ENCODE results near the gene ANO1. TPM values are rescaled to one million over a fixed set of nuclear protein-coding genes. Genes with fewer than 3 reads are reported as not detected.

The ANO1 gene
- total RNA-seq, 1 experiment from 2014 or later = 184 TPM

DNA sequence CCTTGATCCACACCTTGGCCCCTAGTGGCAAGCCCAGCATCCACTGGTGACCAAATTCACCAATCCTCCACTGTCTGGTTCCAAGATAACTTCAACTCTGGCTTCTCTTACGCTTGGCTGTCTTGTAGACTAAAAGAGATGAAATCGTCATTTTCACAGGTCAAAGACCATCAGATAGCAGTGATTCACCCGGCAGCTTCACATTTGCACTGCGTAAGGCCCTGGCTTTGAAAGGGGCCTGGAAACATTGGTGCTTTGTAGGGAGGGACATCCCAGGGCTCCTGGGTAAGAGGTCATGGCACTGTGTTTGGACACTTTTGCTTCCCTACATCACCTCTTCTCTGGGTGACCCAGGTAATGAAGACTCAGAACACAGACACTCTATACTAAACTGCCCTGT, 94.9 kb downstream of the ANO1 start:
- Histone ChIP-seq H3K9me3 (ENCODE audit: low read length) (no peaks in the 10 kb centered on the region), H3K4me2 (ENCODE audit: low read length) (no peak overlapping the region), H3K9me2 (replicated peaks; ENCODE audit: low read length) (no peaks in the 10 kb centered on the region), H3K27me3 (ENCODE audit: low read length) (no peaks in the 10 kb centered on the region), H3K27ac (ENCODE audit: low read length) (no peak overlapping the region), H3K79me2 (ENCODE audit: low read length) (no peaks in the 10 kb centered on the region), H3K4me1 (ENCODE audit: insufficient read depth, low read length) (no peaks in the 10 kb centered on the region), H3K36me3 (ENCODE audit: low read depth, low read length) (peaks cover 73% of the 10 kb centered on the region), H2AFZ (ENCODE audit: low read length) (no peak overlapping the region), H3F3A (ENCODE audit: low read length, unreplicated experiment) (no peaks in the 10 kb centered on the region), H3K4me3 (ENCODE audit: low read length) (no peak overlapping the region), H4K20me1 (ENCODE audit: low read length) (no peaks in the 10 kb centered on the region), H3K9ac (ENCODE audit: low read length) (no peak overlapping the region)
- ATAC-seq (no peak), DNase-seq (no peak)
- TF ChIP-seq EZH2phosphoT487 (IDR thresholded peaks at IDR 0.05; ENCODE audit: borderline replicate concordance, low read length) (no peak), EZH2 (IDR thresholded peaks at IDR 0.05; ENCODE audit: low read length, unreplicated experiment) (no peak)
- TF ChIP-seq, protein P1, sequence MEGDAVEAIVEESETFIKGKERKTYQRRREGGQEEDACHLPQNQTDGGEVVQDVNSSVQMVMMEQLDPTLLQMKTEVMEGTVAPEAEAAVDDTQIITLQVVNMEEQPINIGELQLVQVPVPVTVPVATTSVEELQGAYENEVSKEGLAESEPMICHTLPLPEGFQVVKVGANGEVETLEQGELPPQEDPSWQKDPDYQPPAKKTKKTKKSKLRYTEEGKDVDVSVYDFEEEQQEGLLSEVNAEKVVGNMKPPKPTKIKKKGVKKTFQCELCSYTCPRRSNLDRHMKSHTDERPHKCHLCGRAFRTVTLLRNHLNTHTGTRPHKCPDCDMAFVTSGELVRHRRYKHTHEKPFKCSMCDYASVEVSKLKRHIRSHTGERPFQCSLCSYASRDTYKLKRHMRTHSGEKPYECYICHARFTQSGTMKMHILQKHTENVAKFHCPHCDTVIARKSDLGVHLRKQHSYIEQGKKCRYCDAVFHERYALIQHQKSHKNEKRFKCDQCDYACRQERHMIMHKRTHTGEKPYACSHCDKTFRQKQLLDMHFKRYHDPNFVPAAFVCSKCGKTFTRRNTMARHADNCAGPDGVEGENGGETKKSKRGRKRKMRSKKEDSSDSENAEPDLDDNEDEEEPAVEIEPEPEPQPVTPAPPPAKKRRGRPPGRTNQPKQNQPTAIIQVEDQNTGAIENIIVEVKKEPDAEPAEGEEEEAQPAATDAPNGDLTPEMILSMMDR (conservative IDR thresholded peaks at IDR 0.05; ENCODE audit: low read depth, low read length) = no peak
- POLR2A ChIA-PET (ENCODE audit: unreplicated experiment) = no interaction called here
- intact Hi-C loops (cut with micrococcal nuclease) = no loop called here
- BruUV-seq (replicated peaks) = no TSS peak
- CTCF ChIA-PET = no interaction called here

DNA sequence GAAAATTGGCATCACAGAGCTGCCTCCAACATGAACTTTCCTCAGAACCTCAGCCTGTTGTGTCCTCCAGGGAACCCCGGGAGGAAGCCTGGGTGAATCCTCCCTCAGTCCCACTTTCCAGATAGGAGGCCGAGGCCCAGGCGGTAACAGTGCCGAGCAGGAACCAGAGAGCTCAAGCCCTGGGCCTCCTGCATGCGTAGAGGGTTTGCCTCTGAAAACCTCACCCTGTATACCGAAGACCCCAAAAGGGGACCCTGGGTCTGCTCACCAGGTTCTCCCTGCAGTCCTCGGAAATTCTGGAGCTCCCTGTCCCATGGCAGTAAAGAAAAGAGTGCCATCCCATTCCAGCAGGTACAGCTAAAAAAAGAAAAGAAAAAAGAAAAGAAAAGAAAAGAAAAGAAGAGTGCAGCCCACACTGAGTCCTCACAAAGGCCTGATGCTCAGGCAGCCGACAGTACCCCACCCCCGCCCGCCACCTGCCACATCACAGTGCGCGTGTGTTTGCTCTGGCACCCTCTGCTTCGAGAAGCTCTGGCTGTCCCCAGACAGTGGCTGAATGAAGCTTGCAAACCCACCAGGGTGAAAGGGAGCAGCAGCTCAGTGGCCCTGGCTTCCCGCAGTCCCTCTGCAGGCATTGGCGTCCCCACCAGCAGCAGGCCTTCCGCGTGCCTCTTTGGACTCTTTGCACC, 96.6 kb downstream of the ANO1 start:
- POLR2A ChIA-PET (ENCODE audit: unreplicated experiment) = interaction anchor here (0.6 kb wide), 1 partner anchor 1579 kb away, joined by 6 read pairs; no protein-coding TSS in a partner anchor
- CTCF ChIA-PET = no interaction called here

More for the DNA sequence above, 96.6 kb downstream of the ANO1 start:
- H3K27ac ChIP-seq (ENCODE audit: low read length) = no peak overlapping the region
- H2AFZ ChIP-seq (ENCODE audit: low read length) = no peak overlapping the region
- no peaks in the 10 kb centered on the region for H3K9me3 ChIP-seq (ENCODE audit: low read length)
- no TSS peak for BruUV-seq (replicated peaks)
- TF ChIP-seq, protein P1 (conservative IDR thresholded peaks at IDR 0.05; ENCODE audit: low read depth, low read length) = no peak
- TF ChIP-seq EZH2phosphoT487 (IDR thresholded peaks at IDR 0.05; ENCODE audit: borderline replicate concordance, low read length) (no peak), EZH2 (IDR thresholded peaks at IDR 0.05; ENCODE audit: low read length, unreplicated experiment) (no peak)
- no peaks in the 10 kb centered on the region for H3K4me1 ChIP-seq (ENCODE audit: insufficient read depth, low read length)
- no peak overlapping the region for H3K9ac ChIP-seq (ENCODE audit: low read length)
- no peak overlapping the region for H3K4me3 ChIP-seq (ENCODE audit: low read length)
- H4K20me1 ChIP-seq (ENCODE audit: low read length) = no peaks in the 10 kb centered on the region
- ATAC-seq (no peak), DNase-seq (no peak)
- H3K4me2 ChIP-seq (ENCODE audit: low read length) = no peak overlapping the region
- no peaks in the 10 kb centered on the region for H3K79me2 ChIP-seq (ENCODE audit: low read length)
- intact Hi-C loops (cut with micrococcal nuclease) = no loop called here
- peaks cover 69% of the 10 kb centered on the region for H3K36me3 ChIP-seq (ENCODE audit: low read depth, low read length)
- H3F3A ChIP-seq (ENCODE audit: low read length, unreplicated experiment) = no peaks in the 10 kb centered on the region
- no peaks in the 10 kb centered on the region for H3K27me3 ChIP-seq (ENCODE audit: low read length)
- no peaks in the 10 kb centered on the region for H3K9me2 ChIP-seq (replicated peaks; ENCODE audit: low read length)

Measured in PC-3 (cell line).